SK-N-SH (cell line): Measurements from ENCODE around the gene CACNB3. TPM values are rescaled to one million over a fixed set of nuclear protein-coding genes. Genes with fewer than 3 reads are reported as not detected.

Source experiments
- CTCF ChIA-PET: fragments of 300-600, 350-600 bp; formaldehyde crosslinking; extraction: SDS; loops from one replicate; lab custom pipeline; 2021; lab: Yijun Ruan, JAX
- POLR2A ChIA-PET: fragments of 350-600 bp; sonication (Branson Sonifier 250); formaldehyde crosslinking; extraction: SDS; loops from one replicate; lab custom pipeline; 2020; ENCODE audit warnings: antibody characterized with exemption, inconsistent platforms; lab: Yijun Ruan, JAX
- DNase-seq: peaks from one replicate; pipeline ENCODE4 v3.0.0; 2012
- H2AFZ ChIP-seq: fragments of 200-600 bp; sonication (generic); 2 replicates; pipeline ENCODE4 v1.8.1; 2016; ENCODE audit warnings: antibody characterized with exemption, mild to moderate bottlenecking, low read depth
- H3F3A ChIP-seq: fragments of 200-600 bp; sonication (generic); replicated peaks from 2 replicates; pipeline ENCODE3; 2016; ENCODE audit warnings: antibody characterized with exemption, mild to moderate bottlenecking; ENCODE audit not compliant: insufficient read depth
- H3K27ac ChIP-seq, 2 experiments: fragments of 200-500 bp in 1 of 2; fragments of 200-600 bp in 1 of 2; sonication (Bioruptor generic) in 1 of 2; sonication (generic), shearing (Covaris generic) in 1 of 2; 2 replicates each; pipeline versions ENCODE4 v1.5.1 to v1.6.1; 2014 to 2016; ENCODE audit warnings: low read depth in 2 of 2, inconsistent platforms in 1 of 2, low read length in 1 of 2, mild to moderate bottlenecking in 1 of 2, mixed read lengths in 1 of 2
- H3K27me3 ChIP-seq: fragments of 200-600 bp; sonication (generic), shearing (Covaris generic); 2 replicates; pipeline ENCODE4 v1.6.1; 2016; ENCODE audit warnings: mixed run types; ENCODE audit not compliant: insufficient read depth
- H3K36me3 ChIP-seq, 2 experiments: fragments of 200-500 bp in 1 of 2; fragments of 200-600 bp in 1 of 2; sonication (Bioruptor generic) in 1 of 2; sonication (generic) in 1 of 2; replicated peaks in 1 of 2; 2 replicates each; pipeline versions ENCODE3 to v1.5.1; 2014 to 2016; ENCODE audit warnings: low read length in 1 of 2, mild to moderate bottlenecking in 1 of 2; ENCODE audit not compliant: insufficient read depth in 2 of 2, control insufficient read depth in 1 of 2
- H3K4me1 ChIP-seq, 2 experiments: fragments of 200-500 bp in 1 of 2; fragments of 200-600 bp in 1 of 2; sonication (Bioruptor generic) in 1 of 2; sonication (generic), shearing (Covaris generic) in 1 of 2; 2 replicates each; pipeline versions ENCODE4 v1.5.1 to v1.6.1; 2014 to 2016; ENCODE audit warnings: low read depth in 1 of 2, low read length in 1 of 2, mixed run types in 1 of 2; ENCODE audit not compliant: insufficient read depth in 2 of 2, control insufficient read depth in 1 of 2
- H3K4me2 ChIP-seq: fragments of 200-600 bp; sonication (generic), shearing (Covaris generic); 2 replicates; pipeline ENCODE4 v1.6.1; 2017; ENCODE audit warnings: mixed run types
- H3K4me3 ChIP-seq, 2 experiments: fragments of 200-500 bp in 1 of 2; fragments of 200-600 bp in 1 of 2; sonication (Bioruptor generic) in 1 of 2; sonication (generic), shearing (Covaris generic) in 1 of 2; 2 replicates each; pipeline versions ENCODE4 v1.5.1 to v1.8.1; 2014 to 2016; ENCODE audit warnings: low read depth in 2 of 2, inconsistent platforms in 1 of 2, low read length in 1 of 2, mild to moderate bottlenecking in 1 of 2, mixed read lengths in 1 of 2, moderate library complexity in 1 of 2
- H3K79me2 ChIP-seq: fragments of 200-600 bp; sonication (generic); 2 replicates; pipeline ENCODE4 v1.8.1; 2017; ENCODE audit warnings: mild to moderate bottlenecking; ENCODE audit not compliant: insufficient read depth
- H3K9ac ChIP-seq: fragments of 200-600 bp; sonication (generic); 2 replicates; pipeline ENCODE4 v1.6.1; 2017; ENCODE audit warnings: mixed run types
- H3K9me2 ChIP-seq: fragments of 200-600 bp; sonication (generic); 2 replicates; pipeline ENCODE4 v1.6.1; 2017; ENCODE audit warnings: mixed run types
- H3K9me3 ChIP-seq: fragments of 200-600 bp; sonication (generic); 2 replicates; pipeline ENCODE4 v1.6.1; 2017; ENCODE audit warnings: mixed run types, mild to moderate bottlenecking, moderate library complexity
- H4K20me1 ChIP-seq: fragments of 200-600 bp; sonication (generic); 2 replicates; pipeline ENCODE4 v1.6.1; 2017; ENCODE audit warnings: mild to moderate bottlenecking, mixed run types; ENCODE audit not compliant: insufficient read depth
- CTCF ChIP-seq: fragments of 200-600 bp; sonication (generic); IDR thresholded peaks from 2 replicates; pipeline ENCODE4 v1.6.1; 2017; ENCODE audit warnings: antibody characterized with exemption, mild to moderate bottlenecking, moderate library complexity
- EZH2phosphoT487 ChIP-seq: fragments of 200-600 bp; sonication (generic); IDR thresholded peaks from 2 replicates; pipeline ENCODE4 v1.6.1; 2017; ENCODE audit warnings: low read depth, mixed run types, mild to moderate bottlenecking, antibody characterized with exemption, moderate library complexity, borderline replicate concordance
- FOSL2 ChIP-seq: IDR thresholded peaks from 2 replicates; pipeline ENCODE4 v1.4.0; 2012; ENCODE audit warnings: low read depth, mild to moderate bottlenecking, moderate library complexity, borderline replicate concordance
- GABPA ChIP-seq: IDR thresholded peaks from 2 replicates; pipeline ENCODE4 v1.4.0; 2012; ENCODE audit warnings: low read depth, mild to moderate bottlenecking
- GATA2 ChIP-seq: sonication (generic); formaldehyde crosslinking; IDR thresholded peaks from 2 replicates; pipeline ENCODE4 v1.5.0; 2020; ENCODE audit warnings: mild to moderate bottlenecking, missing genetic modification reagents
- IRF3 ChIP-seq: fragments of 150-350 bp; IDR thresholded peaks from 2 replicates; pipeline ENCODE4 v1.6.1; 2016; ENCODE audit warnings: mild to moderate bottlenecking, low read depth, low read length
- JUND ChIP-seq: IDR thresholded peaks from 2 replicates; pipeline ENCODE4 v1.4.0; 2012
- MAX ChIP-seq: IDR thresholded peaks from 2 replicates; pipeline ENCODE4 v1.4.0; 2012; ENCODE audit warnings: low read depth
- MXI1 ChIP-seq: IDR thresholded peaks from 2 replicates; pipeline ENCODE4 v1.6.1; 2012; ENCODE audit warnings: mild to moderate bottlenecking, low read depth, low read length, improper control_type of control experiment
- NRF1 ChIP-seq: IDR thresholded peaks from 2 replicates; pipeline ENCODE4 v1.6.1; 2012; ENCODE audit warnings: low read depth, mild to moderate bottlenecking, low read length
- RAD21 ChIP-seq: IDR thresholded peaks from 2 replicates; pipeline ENCODE4 v1.6.1; 2012; ENCODE audit warnings: mild to moderate bottlenecking, low read length
- RCOR1 ChIP-seq: fragments of 150-350 bp; IDR thresholded peaks from 2 replicates; pipeline ENCODE4 v1.6.1; 2017; ENCODE audit warnings: antibody characterized with exemption, low read length
- REST ChIP-seq: IDR thresholded peaks from 2 replicates; pipeline ENCODE4 v1.6.1; 2012; ENCODE audit warnings: mild to moderate bottlenecking, low read depth, low read length, moderate library complexity
- SIN3A ChIP-seq: IDR thresholded peaks from 2 replicates; pipeline ENCODE4 v1.6.1; 2012; ENCODE audit warnings: low read depth, mild to moderate bottlenecking, low read length, moderate library complexity, borderline replicate concordance
- SMC3 ChIP-seq: IDR thresholded peaks from 2 replicates; pipeline ENCODE4 v1.6.1; 2012; ENCODE audit warnings: low read depth, low read length, improper control_type of control experiment
- TAF1 ChIP-seq: IDR thresholded peaks from 2 replicates; pipeline ENCODE4 v1.6.1; 2012; ENCODE audit warnings: low read depth, mild to moderate bottlenecking, low read length, moderate library complexity, borderline replicate concordance
- USF1 ChIP-seq: IDR thresholded peaks from 2 replicates; pipeline ENCODE4 v1.4.0; 2012; ENCODE audit warnings: low read depth, borderline replicate concordance
- USF2 ChIP-seq: fragments of 150-350 bp; IDR thresholded peaks from 2 replicates; pipeline ENCODE4 v1.6.1; 2017; ENCODE audit warnings: antibody characterized with exemption, low read length, low read depth, borderline replicate concordance
- ZBTB33 ChIP-seq: IDR thresholded peaks from 2 replicates; pipeline ENCODE4 v1.4.0; 2012; ENCODE audit warnings: low read depth, borderline replicate concordance
- WGBS: methylation state at CpG from one replicate; pipeline ENCODE4 v1.1.6; 2017; ENCODE audit warnings: low lambda C conversion rate; 5-methylcytosine and 5-hydroxymethylcytosine counted together
- polyA plus RNA-seq, 3 experiments: library from polyadenylated mRNA; depleted of rRNA; stranded (reverse); fragments of >200 nt; gene quantifications; 2 replicates each; pipeline ENCODE4 v1.2.3, GENCODE V29; 2012

Gene CACNB3
- polyA plus RNA-seq, 1 of the 3 experiments (the other 2 are of a cell fraction) = 34.6 TPM

- Histone ChIP-seq H3K79me2 (peaks cover 22% of the 10 kb centered on the region), H3K9ac (peak overlapping the region; percentile 76), H3K36me3 (no peaks in the 10 kb centered on the region), H4K20me1 (no peaks in the 10 kb centered on the region), H3K9me3 (no peaks in the 10 kb centered on the region), H3F3A (peaks cover 6% of the 10 kb centered on the region), H3K4me2 (peak overlapping the region; percentile 97), H3K4me1 (peaks cover 23 to 46% of the 10 kb centered on the region in 2 experiments; a peak in 3 of 4 replicates), H3K27me3 (no peaks in the 10 kb centered on the region), H3K9me2 (no peaks in the 10 kb centered on the region), H2AFZ (peak overlapping the region; percentile 74), H3K4me3 (peak overlapping the region; percentile 68 to 75), H3K27ac (peak overlapping the region; percentile 80 to 87)
- WGBS = 3% methylated on average over 37 of the region's 54 CpGs
- POLR2A ChIA-PET = interaction anchor here (0.6 to 1.3 kb wide), 3 partner anchors 14 to 50 kb away, joined by 3 to 6 read pairs (median 5); no protein-coding TSS in a partner anchor
- CTCF ChIA-PET = interaction anchor here (0.6 to 6.9 kb wide), 41 partner anchors 8 to 429 kb away, joined by 3 to 118 read pairs (median 5); partner anchors contain the start of genes ADCY6, DDX23 and KANSL2
- peak; percentile 89 for DNase-seq
- TF ChIP-seq MAX = peak; percentile 90
- TF ChIP-seq REST = no peak
- TF ChIP-seq ZBTB33 = no peak
- no peak for TF ChIP-seq SMC3
- no peak for TF ChIP-seq USF2
- TF ChIP-seq CTCF = no peak
- no peak for TF ChIP-seq GATA2 (CRISPR knock-in tag)
- 0 out of 2 replicates have a peak, but pooled peaks have one; percentile 14 for TF ChIP-seq GABPA
- TF ChIP-seq USF1 = no peak
- no peak for TF ChIP-seq RCOR1
- TF ChIP-seq SIN3A = 0 out of 2 replicates have a peak, but pooled peaks have one; percentile 28
- peak; percentile 92 for TF ChIP-seq MXI1
- TF ChIP-seq FOSL2 = no peak
- TF ChIP-seq IRF3 = no peak
- TF ChIP-seq TAF1 = peak; percentile 51
- no peak for TF ChIP-seq EZH2phosphoT487
- no peak for TF ChIP-seq NRF1
- TF ChIP-seq JUND = no peak
- no peak for TF ChIP-seq RAD21
These were observed 2.9 kb upstream of the CACNB3 start for GRCh38 chr12:48815126-48816110.
